Prostate gland (tissue), 2 donors: ENCODE data around the gene DPP9.

Experiments used
- POLR2A ChIP-seq: fragments of 450-650 bp; IDR thresholded peaks from one replicate; pipeline ENCODE4 v1.6.1; 2016; ENCODE audit warnings: antibody characterized with exemption, mild to moderate bottlenecking
- POLR2AphosphoS5 ChIP-seq: sonication (generic); formaldehyde crosslinking; IDR thresholded peaks from one replicate; pipeline ENCODE4 v1.6.1; 2017; ENCODE audit warnings: antibody characterized with exemption
- TF ChIP-seq, protein P1 (sequence below), 4 experiments: fragments of 200-600 bp in 2 of 4; fragments of 450-650 bp in 2 of 4; sonication (generic) in 2 of 4; IDR thresholded peaks; 1 replicate in 3 of 4; 2 replicates in 1 of 4; pipeline ENCODE4 v1.5.1; 2016 to 2019; ENCODE audit warnings: antibody characterized with exemption in 4 of 4, mild to moderate bottlenecking in 2 of 4, moderate library complexity in 2 of 4

DNA sequence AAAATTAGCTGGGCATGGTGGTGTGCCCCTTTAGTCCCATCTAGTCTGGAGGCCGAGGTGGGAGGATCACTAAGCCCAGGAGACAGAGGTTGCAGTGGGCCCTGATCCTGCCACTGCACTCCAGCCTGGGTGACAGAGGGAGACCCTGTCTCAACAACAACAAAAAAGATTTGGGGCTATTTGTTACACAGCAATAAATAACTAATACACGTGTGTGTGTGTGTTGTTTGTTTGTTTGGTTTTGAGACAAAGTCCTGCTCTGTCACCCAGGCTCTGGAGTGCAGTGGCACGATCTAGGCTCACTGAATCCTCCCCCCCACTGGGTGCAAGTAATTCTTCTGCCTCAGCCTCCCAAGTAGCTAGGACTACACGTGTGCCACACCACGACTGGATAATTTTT, 35.0 kb upstream of the DPP9 start:
- TF ChIP-seq, protein P1, sequence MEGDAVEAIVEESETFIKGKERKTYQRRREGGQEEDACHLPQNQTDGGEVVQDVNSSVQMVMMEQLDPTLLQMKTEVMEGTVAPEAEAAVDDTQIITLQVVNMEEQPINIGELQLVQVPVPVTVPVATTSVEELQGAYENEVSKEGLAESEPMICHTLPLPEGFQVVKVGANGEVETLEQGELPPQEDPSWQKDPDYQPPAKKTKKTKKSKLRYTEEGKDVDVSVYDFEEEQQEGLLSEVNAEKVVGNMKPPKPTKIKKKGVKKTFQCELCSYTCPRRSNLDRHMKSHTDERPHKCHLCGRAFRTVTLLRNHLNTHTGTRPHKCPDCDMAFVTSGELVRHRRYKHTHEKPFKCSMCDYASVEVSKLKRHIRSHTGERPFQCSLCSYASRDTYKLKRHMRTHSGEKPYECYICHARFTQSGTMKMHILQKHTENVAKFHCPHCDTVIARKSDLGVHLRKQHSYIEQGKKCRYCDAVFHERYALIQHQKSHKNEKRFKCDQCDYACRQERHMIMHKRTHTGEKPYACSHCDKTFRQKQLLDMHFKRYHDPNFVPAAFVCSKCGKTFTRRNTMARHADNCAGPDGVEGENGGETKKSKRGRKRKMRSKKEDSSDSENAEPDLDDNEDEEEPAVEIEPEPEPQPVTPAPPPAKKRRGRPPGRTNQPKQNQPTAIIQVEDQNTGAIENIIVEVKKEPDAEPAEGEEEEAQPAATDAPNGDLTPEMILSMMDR (IDR thresholded peaks at IDR 0.05) = no peak
- TF ChIP-seq POLR2A = no peak
- no peak for TF ChIP-seq POLR2AphosphoS5
